Transverse colon (tissue), 4 donors: Measurements from ENCODE around the gene MAPKAP1.

ENCODE experiments used
- EP300 ChIP-seq: sonication (generic); formaldehyde crosslinking; IDR thresholded peaks from one replicate; pipeline ENCODE4 v1.6.1; 2017; ENCODE audit warnings: antibody characterized with exemption, low read depth
- POLR2A ChIP-seq: fragments of 450-650 bp; IDR thresholded peaks from one replicate; pipeline ENCODE4 v1.6.1; 2016; ENCODE audit warnings: antibody characterized with exemption, mild to moderate bottlenecking, moderate library complexity
- POLR2AphosphoS5 ChIP-seq, 3 donors: sonication (generic); formaldehyde crosslinking; IDR thresholded peaks; one replicate each; pipeline ENCODE4 v1.6.1; 2016; ENCODE audit warnings: antibody characterized with exemption in 3 of 3
- TF ChIP-seq, protein P1 (sequence below), 5 experiments: fragments of 200-600 bp in 3 of 5; fragments of 450-650 bp in 2 of 5; sonication (generic) in 3 of 5; IDR thresholded peaks; 1 replicate in 2 of 5; 2 replicates in 3 of 5; pipeline ENCODE4 v1.5.1; 2016 to 2017; ENCODE audit warnings: antibody characterized with exemption in 5 of 5, inconsistent platforms in 3 of 5, mild to moderate bottlenecking in 2 of 5, moderate library complexity in 1 of 5

- TF ChIP-seq POLR2A = no peak
- TF ChIP-seq POLR2AphosphoS5 (IDR thresholded peaks at IDR 0.05) = no peak
- TF ChIP-seq, protein P1, sequence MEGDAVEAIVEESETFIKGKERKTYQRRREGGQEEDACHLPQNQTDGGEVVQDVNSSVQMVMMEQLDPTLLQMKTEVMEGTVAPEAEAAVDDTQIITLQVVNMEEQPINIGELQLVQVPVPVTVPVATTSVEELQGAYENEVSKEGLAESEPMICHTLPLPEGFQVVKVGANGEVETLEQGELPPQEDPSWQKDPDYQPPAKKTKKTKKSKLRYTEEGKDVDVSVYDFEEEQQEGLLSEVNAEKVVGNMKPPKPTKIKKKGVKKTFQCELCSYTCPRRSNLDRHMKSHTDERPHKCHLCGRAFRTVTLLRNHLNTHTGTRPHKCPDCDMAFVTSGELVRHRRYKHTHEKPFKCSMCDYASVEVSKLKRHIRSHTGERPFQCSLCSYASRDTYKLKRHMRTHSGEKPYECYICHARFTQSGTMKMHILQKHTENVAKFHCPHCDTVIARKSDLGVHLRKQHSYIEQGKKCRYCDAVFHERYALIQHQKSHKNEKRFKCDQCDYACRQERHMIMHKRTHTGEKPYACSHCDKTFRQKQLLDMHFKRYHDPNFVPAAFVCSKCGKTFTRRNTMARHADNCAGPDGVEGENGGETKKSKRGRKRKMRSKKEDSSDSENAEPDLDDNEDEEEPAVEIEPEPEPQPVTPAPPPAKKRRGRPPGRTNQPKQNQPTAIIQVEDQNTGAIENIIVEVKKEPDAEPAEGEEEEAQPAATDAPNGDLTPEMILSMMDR (IDR thresholded peaks at IDR 0.05) = no peak
- no peak for TF ChIP-seq EP300
Measured at GRCh38 chr9:125432715-125433385, 274.2 kb downstream of the MAPKAP1 start.
